SU-DHL-6 (cell line): ENCODE measurements around the gene IFITM5.

Source experiments
- CTCF ChIP-seq: fragments of 200-600 bp; sonication (generic); IDR thresholded peaks from one replicate; pipeline ENCODE4 v1.5.1; 2017; ENCODE audit warnings: antibody characterized with exemption, mild to moderate bottlenecking, low read length, moderate library complexity; ENCODE audit not compliant: insufficient read depth, poor library complexity, severe bottlenecking
- EZH2phosphoT487 ChIP-seq: fragments of 200-600 bp; sonication (generic), shearing (Covaris generic); conservative IDR thresholded peaks from 2 replicates; pipeline ENCODE4 v1.6.1; 2018; ENCODE audit warnings: mild to moderate bottlenecking, antibody characterized with exemption, low read length, moderate library complexity, mixed read lengths

DNA sequence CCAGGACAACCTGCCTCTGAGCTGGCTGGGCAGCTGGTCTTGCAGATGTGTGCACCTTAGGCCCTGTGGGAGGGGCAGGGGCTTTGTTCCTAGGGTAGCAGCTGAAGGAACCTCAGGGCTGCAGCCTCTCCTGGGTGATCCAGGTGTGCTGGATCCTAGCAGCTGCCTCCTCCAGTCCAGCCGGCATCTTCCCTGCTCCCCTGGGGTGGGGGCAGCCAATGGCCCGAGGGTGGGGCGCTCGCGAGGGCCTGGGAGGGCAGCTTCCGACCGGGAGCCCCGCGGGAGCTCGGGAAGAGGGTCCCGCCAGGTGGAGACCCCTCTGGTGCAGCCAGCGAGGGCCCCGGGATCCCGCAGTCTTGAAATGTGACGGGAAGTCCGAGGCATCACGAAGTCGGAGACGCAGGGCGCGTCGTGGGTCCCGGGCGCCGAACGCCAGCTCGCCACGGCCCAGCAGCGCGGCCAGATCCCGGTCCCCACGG is 16.2 kb upstream of the IFITM5 start:
- TF ChIP-seq CTCF (no peak), EZH2phosphoT487 (no peak)
